ENCODE data around the gene BACE1.

The BACE1 gene

DNA sequence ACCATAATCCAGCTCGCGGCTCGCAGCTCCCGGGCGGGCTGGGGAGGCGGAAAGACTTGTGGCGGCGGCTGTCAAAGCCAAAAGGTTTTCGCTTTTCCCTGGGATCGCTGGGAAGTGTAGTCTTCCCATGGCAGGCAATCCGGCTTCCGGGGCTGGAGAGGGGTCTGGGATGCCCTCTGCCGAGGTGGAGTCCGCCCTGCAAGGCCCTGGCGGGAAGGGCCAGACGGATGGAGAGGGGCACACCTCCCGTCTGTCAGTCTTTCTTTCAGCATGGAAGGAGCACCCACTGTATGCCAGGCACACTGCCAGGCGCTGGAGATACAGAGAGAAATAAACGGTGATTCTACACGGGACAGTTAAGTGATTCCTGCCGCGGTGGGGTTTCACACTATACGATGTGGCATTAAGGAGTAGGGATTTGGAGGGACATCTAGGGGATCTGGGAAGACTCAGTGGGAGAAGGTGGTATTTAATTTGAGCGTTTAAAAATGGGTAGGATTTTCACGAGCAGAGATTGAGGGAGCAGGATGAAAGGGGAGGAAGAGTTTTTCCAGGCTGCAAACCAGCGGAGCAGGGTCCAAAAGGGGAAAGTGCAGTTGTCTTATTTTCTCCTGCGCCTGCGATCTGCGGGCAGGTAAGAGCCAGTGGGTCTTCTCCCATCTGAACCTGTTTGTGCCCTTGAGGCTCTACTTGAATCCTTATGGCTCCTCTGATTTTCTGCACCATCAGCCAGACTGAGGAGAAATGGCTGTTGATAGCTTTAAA lies at the start of gene BACE1:
Gene BACE1 (minus strand): TSS at position 60 of the 765 bp plus-strand sequence. CDS start 461 bp downstream, outside the sequence.
- Histone ChIP-seq H2AFZ (peak within 1 kb of the TSS; percentile 89), H3K9ac (peak within 1 kb of the TSS; percentile 46), H3K9me3 (ENCODE audit: control insufficient read depth, low read length) (no peaks in the 10 kb centered on the region), H3K4me3 (ENCODE audit: low read depth, low read length) (peak within 1 kb of the TSS; percentile 57), H3K27me3 (ENCODE audit: control insufficient read depth, insufficient read depth, low read length) (no peaks in the 10 kb centered on the region), H3K79me2 (no peaks in the 10 kb centered on the region), H3K4me2 (ENCODE audit: low read length) (peak within 1 kb of the TSS; percentile 83), H3K36me3 (ENCODE audit: control insufficient read depth, insufficient read depth, low read length) (no peaks in the 10 kb centered on the region), H3K27ac (peak within 1 kb of the TSS; percentile 32), H3K4me1 (peaks cover 6% of the 10 kb centered on the region)
- TF ChIP-seq, protein P1, sequence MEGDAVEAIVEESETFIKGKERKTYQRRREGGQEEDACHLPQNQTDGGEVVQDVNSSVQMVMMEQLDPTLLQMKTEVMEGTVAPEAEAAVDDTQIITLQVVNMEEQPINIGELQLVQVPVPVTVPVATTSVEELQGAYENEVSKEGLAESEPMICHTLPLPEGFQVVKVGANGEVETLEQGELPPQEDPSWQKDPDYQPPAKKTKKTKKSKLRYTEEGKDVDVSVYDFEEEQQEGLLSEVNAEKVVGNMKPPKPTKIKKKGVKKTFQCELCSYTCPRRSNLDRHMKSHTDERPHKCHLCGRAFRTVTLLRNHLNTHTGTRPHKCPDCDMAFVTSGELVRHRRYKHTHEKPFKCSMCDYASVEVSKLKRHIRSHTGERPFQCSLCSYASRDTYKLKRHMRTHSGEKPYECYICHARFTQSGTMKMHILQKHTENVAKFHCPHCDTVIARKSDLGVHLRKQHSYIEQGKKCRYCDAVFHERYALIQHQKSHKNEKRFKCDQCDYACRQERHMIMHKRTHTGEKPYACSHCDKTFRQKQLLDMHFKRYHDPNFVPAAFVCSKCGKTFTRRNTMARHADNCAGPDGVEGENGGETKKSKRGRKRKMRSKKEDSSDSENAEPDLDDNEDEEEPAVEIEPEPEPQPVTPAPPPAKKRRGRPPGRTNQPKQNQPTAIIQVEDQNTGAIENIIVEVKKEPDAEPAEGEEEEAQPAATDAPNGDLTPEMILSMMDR (IDR thresholded peaks at IDR 0.05) = peak; percentile 14

GRCh38 chr11:117361432-117361831 lies 45.4 kb upstream of the BACE1 start:
- Histone ChIP-seq H2AFZ (no peak overlapping the region), H3K4me2 (ENCODE audit: low read length) (no peak overlapping the region), H3K9ac (no peak overlapping the region), H3K4me1 (no peaks in the 10 kb centered on the region), H3K27me3 (ENCODE audit: control insufficient read depth, insufficient read depth, low read length) (no peaks in the 10 kb centered on the region), H3K36me3 (ENCODE audit: control insufficient read depth, insufficient read depth, low read length) (no peaks in the 10 kb centered on the region), H3K27ac (no peak overlapping the region), H3K9me3 (ENCODE audit: control insufficient read depth, low read length) (no peaks in the 10 kb centered on the region), H3K79me2 (no peaks in the 10 kb centered on the region), H3K4me3 (ENCODE audit: low read depth, low read length) (no peak overlapping the region)
- TF ChIP-seq, protein P1 (IDR thresholded peaks at IDR 0.05) = no peak

DNA sequence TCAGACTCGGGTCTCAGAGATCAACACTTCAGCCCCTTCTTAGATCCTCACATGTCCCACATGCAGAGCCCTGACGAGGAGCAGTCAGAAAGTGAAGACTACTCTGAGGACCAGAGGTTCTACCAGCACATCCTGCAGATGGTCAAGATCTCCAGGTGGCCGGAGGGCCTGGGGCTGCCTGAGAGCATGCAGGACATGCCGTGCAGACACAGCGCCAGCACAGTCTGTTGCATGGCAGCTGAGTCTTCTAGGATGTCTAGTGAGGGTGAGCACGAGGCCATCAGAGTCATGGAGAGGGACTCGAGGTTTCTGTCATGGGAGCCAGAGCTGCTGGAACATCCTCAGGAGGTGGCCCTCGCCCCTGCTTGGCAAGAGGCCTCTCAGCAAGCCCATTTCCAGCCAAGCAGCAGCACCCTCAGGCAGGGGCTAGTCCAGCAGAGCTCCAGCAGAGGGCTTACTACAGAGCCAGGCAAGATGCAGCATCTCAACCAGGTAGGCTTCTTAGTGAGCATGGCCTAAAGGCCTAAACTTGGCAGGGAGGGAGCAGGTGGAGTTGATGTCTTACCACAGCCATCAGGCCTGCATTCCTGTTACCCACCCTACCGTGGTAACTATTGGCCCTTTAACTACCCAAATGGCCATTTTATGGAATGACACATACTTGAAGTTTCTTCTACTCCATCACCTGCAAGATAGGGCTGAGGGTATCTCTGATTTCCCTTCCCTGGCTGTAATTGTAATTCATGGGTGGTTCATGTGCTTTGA lies 40.3 kb upstream of the BACE1 start:
- no peaks in the 10 kb centered on the region for H3K9me3 ChIP-seq (ENCODE audit: control insufficient read depth, low read length)
- no peak overlapping the region for H3K4me2 ChIP-seq (ENCODE audit: low read length)
- H3K27me3 ChIP-seq (ENCODE audit: control insufficient read depth, insufficient read depth, low read length) = no peaks in the 10 kb centered on the region
- H3K4me1 ChIP-seq = no peaks in the 10 kb centered on the region
- no peak overlapping the region for H3K9ac ChIP-seq
- no peaks in the 10 kb centered on the region for H3K79me2 ChIP-seq
- H3K36me3 ChIP-seq (ENCODE audit: control insufficient read depth, insufficient read depth, low read length) = no peaks in the 10 kb centered on the region
- TF ChIP-seq, protein P1 (IDR thresholded peaks at IDR 0.05) = no peak
- H3K27ac ChIP-seq = no peak overlapping the region
- H3K4me3 ChIP-seq (ENCODE audit: low read depth, low read length) = no peak overlapping the region
- no peak overlapping the region for H2AFZ ChIP-seq

GRCh38 chr11:117354550-117354949 lies 38.5 kb upstream of the BACE1 start:
- H3K27ac ChIP-seq = no peak overlapping the region
- no peak overlapping the region for H3K4me3 ChIP-seq (ENCODE audit: low read depth, low read length)
- no peaks in the 10 kb centered on the region for H3K79me2 ChIP-seq
- H3K4me2 ChIP-seq (ENCODE audit: low read length) = no peak overlapping the region
- H3K4me1 ChIP-seq = no peaks in the 10 kb centered on the region
- no peak overlapping the region for H3K9ac ChIP-seq
- no peaks in the 10 kb centered on the region for H3K9me3 ChIP-seq (ENCODE audit: control insufficient read depth, low read length)
- no peaks in the 10 kb centered on the region for H3K36me3 ChIP-seq (ENCODE audit: control insufficient read depth, insufficient read depth, low read length)
- no peaks in the 10 kb centered on the region for H3K27me3 ChIP-seq (ENCODE audit: control insufficient read depth, insufficient read depth, low read length)
- TF ChIP-seq, protein P1 (IDR thresholded peaks at IDR 0.05) = no peak
- H2AFZ ChIP-seq = no peak overlapping the region
